Measurements from ENCODE around the gene MBD3L2B.
"Not testable (repeated sequence)": the region's sequence is repeated elsewhere in the genome, so short reads cannot be mapped to it uniquely, and the experiment has no call there.

DNA sequence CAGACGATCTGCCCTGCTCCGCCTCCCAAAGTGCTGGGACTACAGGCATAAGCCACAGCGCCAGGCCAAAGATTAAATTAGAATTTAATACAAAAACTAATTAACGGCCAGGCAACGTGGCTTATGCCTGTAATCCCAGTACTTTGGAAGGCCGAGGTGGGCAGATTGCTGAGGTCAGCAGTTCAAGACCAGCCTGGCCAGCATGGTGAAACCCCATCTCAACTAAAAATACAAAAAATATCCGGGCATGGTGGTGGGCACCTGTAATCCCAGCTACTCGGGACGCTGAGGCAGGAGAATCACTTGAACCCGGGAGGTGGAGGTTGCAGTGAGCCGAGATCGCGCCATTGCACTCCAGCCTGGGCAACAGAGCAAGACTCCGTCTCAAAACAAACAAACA lies 34.4 kb upstream of the MBD3L2B start:
- TF ChIP-seq, protein P1, sequence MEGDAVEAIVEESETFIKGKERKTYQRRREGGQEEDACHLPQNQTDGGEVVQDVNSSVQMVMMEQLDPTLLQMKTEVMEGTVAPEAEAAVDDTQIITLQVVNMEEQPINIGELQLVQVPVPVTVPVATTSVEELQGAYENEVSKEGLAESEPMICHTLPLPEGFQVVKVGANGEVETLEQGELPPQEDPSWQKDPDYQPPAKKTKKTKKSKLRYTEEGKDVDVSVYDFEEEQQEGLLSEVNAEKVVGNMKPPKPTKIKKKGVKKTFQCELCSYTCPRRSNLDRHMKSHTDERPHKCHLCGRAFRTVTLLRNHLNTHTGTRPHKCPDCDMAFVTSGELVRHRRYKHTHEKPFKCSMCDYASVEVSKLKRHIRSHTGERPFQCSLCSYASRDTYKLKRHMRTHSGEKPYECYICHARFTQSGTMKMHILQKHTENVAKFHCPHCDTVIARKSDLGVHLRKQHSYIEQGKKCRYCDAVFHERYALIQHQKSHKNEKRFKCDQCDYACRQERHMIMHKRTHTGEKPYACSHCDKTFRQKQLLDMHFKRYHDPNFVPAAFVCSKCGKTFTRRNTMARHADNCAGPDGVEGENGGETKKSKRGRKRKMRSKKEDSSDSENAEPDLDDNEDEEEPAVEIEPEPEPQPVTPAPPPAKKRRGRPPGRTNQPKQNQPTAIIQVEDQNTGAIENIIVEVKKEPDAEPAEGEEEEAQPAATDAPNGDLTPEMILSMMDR (conservative IDR thresholded peaks at IDR 0.05; ENCODE audit: low read depth, low read length): not testable (repeated sequence)
- not testable (repeated sequence) for TF ChIP-seq EZH2 (IDR thresholded peaks at IDR 0.05; ENCODE audit: borderline replicate concordance, low read depth, low read length, poor library complexity, severe bottlenecking)

Measured in A673 (cell line).